Motor neuron (in vitro differentiated cells): ENCODE measurements around the gene RER1. TPM values are rescaled to one million over a fixed set of nuclear protein-coding genes. Genes with fewer than 3 reads are reported as not detected.

Experiments used
- ATAC-seq, 8 experiments: fragments of 200-7000 bp; cut with Tn5 transposase; replicated peaks in 6 of 8; 2 replicates each; pipeline ENCODE4 v1.8.0; 2021; ENCODE audit warnings: mild to moderate bottlenecking in 8 of 8, moderate library complexity in 8 of 8
- H3K27ac ChIP-seq, 2 donors: fragments of 250-450 bp; sonication (Bioruptor Pico); 2 replicates each; pipeline ENCODE4 v1.9.0; 2021; ENCODE audit warnings: antibody characterized with exemption in 2 of 2, mild to moderate bottlenecking in 2 of 2, moderate library complexity in 1 of 2
- H3K4me1 ChIP-seq, 2 donors: fragments of 250-450 bp; sonication (Bioruptor Pico); replicated peaks in 1 of 2; 2 replicates each; pipeline ENCODE4 v1.6.1; 2021; ENCODE audit warnings: antibody characterized with exemption in 2 of 2, mild to moderate bottlenecking in 2 of 2, moderate library complexity in 1 of 2
- H3K4me3 ChIP-seq, 5 donors: fragments of 250-450 bp; sonication (Bioruptor Pico); 2 replicates each; pipeline ENCODE4 v1.9.0; 2021; ENCODE audit warnings: antibody characterized with exemption in 5 of 5, mild to moderate bottlenecking in 5 of 5, moderate library complexity in 4 of 5
- WGBS, 10 experiments: fragments of 450-650 bp; shearing (Covaris generic); methylation state at CpG; one replicate each; pipeline ENCODE4 v1.0.0; 2022; 5-methylcytosine and 5-hydroxymethylcytosine counted together
- in situ Hi-C, 9 experiments: fragments of 400-800 bp; cut with MboI; loops; one replicate each; pipeline ENCODE4 v1.15.0; 2021; ENCODE audit warnings: low sequenced_read_pairs in 9 of 9, low pct_unique_long_range_greater_than_20kb in 2 of 9; ENCODE audit not compliant: unreplicated experiment in 9 of 9
- total RNA-seq, 8 experiments: library from RNA; unstranded; fragments of 300-600 nt; gene quantifications; 2 replicates each; pipeline versions ENCODE4 v1.2.3 to v1.2.4, GENCODE V29; 2022

RER1 gene
- total RNA-seq, 8 experiments from 2014 or later: 57.8 to 165 (median 86.4) TPM

- Histone ChIP-seq H3K27ac (no peak overlapping the region), H3K4me3 (no peak overlapping the region), H3K4me1 (no peaks in the 10 kb centered on the region)
- in situ Hi-C loops: loop anchor here in 5 of 9 experiments (25.0 kb wide), 3 partner anchors 134 to 1034 kb away; partner anchors contain the start of genes HES5 (in 2 of the 5) and PANK4 (in 2 of the 5)
- WGBS, 10 experiments: 83 to 100% (median 92%) methylated on average over 2 to 19 of the region's 19 CpGs; no CpG with 5 or more reads in 2 of the 10 experiments
- ATAC-seq: no peak
Measured at GRCh38 chr1:2403273-2403672, 11.6 kb downstream of the RER1 start.

- WGBS, 10 experiments: 70 to 100% (median 92%) methylated on average over 2 to 25 of the region's 29 CpGs; no CpG with 5 or more reads in 3 of the 10 experiments
- H3K27ac ChIP-seq: no peak overlapping the region
- no peaks in the 10 kb centered on the region for H3K4me1 ChIP-seq
- ATAC-seq: no peak
- in situ Hi-C loops: loop anchor here in 5 of 9 experiments (25.0 kb wide), 3 partner anchors 133 to 1033 kb away; partner anchors contain the start of genes HES5 (in 2 of the 5) and PANK4 (in 2 of the 5)
- H3K4me3 ChIP-seq: no peak overlapping the region
Measured at GRCh38 chr1:2404142-2404889, 12.7 kb downstream of the RER1 start.

DNA sequence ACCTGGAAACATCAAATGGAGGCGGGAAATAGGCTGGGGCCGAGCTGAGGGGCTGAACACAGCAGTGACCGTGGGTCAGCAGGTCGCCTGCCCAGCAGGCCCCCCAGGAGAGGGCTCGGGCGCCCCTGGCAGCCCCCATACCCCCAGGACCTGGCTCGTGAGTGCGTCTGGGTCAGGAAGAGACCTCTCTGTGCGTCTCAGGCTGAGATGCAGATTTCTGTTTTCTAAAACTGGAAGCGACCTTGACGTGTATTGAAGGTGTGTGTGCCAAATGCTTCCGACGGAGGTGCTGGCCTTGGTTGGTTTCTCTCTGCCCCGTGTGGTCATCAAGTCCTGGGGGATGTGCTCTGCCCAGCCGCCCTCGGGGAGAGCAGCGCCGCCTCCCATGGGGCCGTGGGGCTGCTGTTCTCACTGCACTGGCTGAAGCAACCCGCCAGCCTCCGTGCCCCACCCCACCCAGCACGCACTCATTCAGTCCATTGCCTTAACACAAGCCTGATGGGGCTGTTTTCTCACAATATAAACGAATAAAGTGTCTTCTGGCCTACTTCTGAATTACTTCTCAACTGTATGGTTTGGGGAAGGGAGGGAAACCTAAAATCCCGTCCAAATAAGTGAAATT, 13.4 kb downstream of the RER1 start:
- in situ Hi-C loops: loop anchor here in 5 of 9 experiments (25.0 kb wide), 3 partner anchors 132 to 1032 kb away; partner anchors contain the start of genes HES5 (in 2 of the 5) and PANK4 (in 2 of the 5)
- Histone ChIP-seq H3K27ac (no peak overlapping the region), H3K4me3 (no peak overlapping the region), H3K4me1 (no peaks in the 10 kb centered on the region)
- 53 to 100% (median 83%) methylated on average over 1 to 20 of the region's 24 CpGs; no CpG with 5 or more reads in 4 of the 10 experiments for WGBS, 10 experiments
- peak; percentile 8 to 35 (median 22) for ATAC-seq

GRCh38 chr1:2405588-2406295, 14.1 kb downstream of the RER1 start:
- in situ Hi-C loops: loop anchor here in 5 of 9 experiments (25.0 kb wide), 3 partner anchors 132 to 1032 kb away; partner anchors contain the start of genes HES5 (in 2 of the 5) and PANK4 (in 2 of the 5)
- peak in 5 of 8 experiments; percentile 1 to 17 (median 7) for ATAC-seq
- no peak overlapping the region for H3K27ac ChIP-seq
- WGBS, 10 experiments: 53 to 91% (median 81%) methylated on average over 1 to 13 of the region's 28 CpGs; no CpG with 5 or more reads in 3 of the 10 experiments
- no peaks in the 10 kb centered on the region for H3K4me1 ChIP-seq
- no peak overlapping the region for H3K4me3 ChIP-seq

DNA sequence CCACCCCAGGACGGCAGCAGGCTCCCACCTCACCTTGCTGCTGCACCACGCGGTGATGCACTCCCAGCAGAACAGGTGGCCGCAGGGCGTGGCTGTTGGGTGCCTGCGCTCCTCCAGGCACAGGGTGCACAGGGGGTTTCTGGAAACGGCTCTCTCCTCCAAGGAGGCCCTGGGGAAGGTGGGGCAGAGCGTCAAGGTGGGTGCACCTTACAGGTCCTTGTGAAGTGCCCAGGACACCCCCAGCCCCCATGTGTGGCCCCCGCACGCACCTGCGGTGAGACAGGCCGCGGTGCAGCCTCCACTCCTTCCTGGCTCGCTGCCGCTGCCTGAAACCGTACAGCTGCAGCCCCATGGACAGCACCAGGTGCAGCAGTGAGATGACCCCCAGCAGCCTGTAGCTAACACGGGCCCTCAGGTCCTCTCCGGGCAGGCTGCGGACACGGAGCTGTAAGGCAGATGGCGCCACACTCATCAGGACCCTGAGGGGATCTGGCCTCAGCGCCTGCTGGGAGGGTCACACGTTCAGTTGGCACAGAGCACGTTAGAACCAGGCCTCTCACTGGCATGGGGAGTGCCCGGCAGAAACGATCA, 14.9 kb downstream of the RER1 start:
- WGBS, 10 experiments: 73 to 84% (median 79%) methylated on average over 8 to 17 of the region's 26 CpGs; no CpG with 5 or more reads in 7 of the 10 experiments
- peaks cover 4% of the 10 kb centered on the region in 2 donors for H3K4me1 ChIP-seq
- H3K4me3 ChIP-seq: no peak overlapping the region
- peak in 5 of 8 experiments; percentile 9 to 24 (median 17) for ATAC-seq
- no peak overlapping the region for H3K27ac ChIP-seq
- in situ Hi-C loops: loop anchor here in 5 of 9 experiments (25.0 kb wide), 3 partner anchors 131 to 1031 kb away; partner anchors contain the start of genes HES5 (in 2 of the 5) and PANK4 (in 2 of the 5)

GRCh38 chr1:2407166-2407990, 15.7 kb downstream of the RER1 start:
- 76 to 86% (median 80%) methylated on average over 5 to 15 of the region's 25 CpGs; no CpG with 5 or more reads in 5 of the 10 experiments for WGBS, 10 experiments
- peaks cover 5 to 6% of the 10 kb centered on the region in 2 donors for H3K4me1 ChIP-seq
- no peak overlapping the region for H3K4me3 ChIP-seq
- no peak overlapping the region for H3K27ac ChIP-seq
- in situ Hi-C loops: loop anchor here in 5 of 9 experiments (25.0 kb wide), 3 partner anchors 130 to 1030 kb away; partner anchors contain the start of genes HES5 (in 2 of the 5) and PANK4 (in 2 of the 5)
- ATAC-seq: no peak

- Histone ChIP-seq H3K4me1 (peaks cover 5 to 6% of the 10 kb centered on the region in 2 donors), H3K4me3 (no peak overlapping the region), H3K27ac (no peak overlapping the region)
- in situ Hi-C loops: loop anchor here in 5 of 9 experiments (25.0 kb wide), 3 partner anchors 129 to 1029 kb away; partner anchors contain the start of genes HES5 (in 2 of the 5) and PANK4 (in 2 of the 5)
- no peak for ATAC-seq
- 40 to 80% methylated on average over 1 to 3 of the region's 8 CpGs; no CpG with 5 or more reads in 8 of the 10 experiments for WGBS, 10 experiments
Measured at GRCh38 chr1:2407991-2408275, 16.3 kb downstream of the RER1 start.

- Histone ChIP-seq H3K4me1 (peaks cover 10% of the 10 kb centered on the region in 2 donors), H3K4me3 (no peak overlapping the region), H3K27ac (no peak overlapping the region)
- in situ Hi-C loops: loop anchor here in 5 of 9 experiments (25.0 kb wide), 3 partner anchors 129 to 1029 kb away; partner anchors contain the start of genes HES5 (in 2 of the 5) and PANK4 (in 2 of the 5)
- no peak for ATAC-seq
- 73 to 100% (median 88%) methylated on average over 1 to 9 of the region's 24 CpGs; no CpG with 5 or more reads in 4 of the 10 experiments for WGBS, 10 experiments
Measured at GRCh38 chr1:2408456-2408855, 16.8 kb downstream of the RER1 start.

GRCh38 chr1:2408859-2409276, 17.2 kb downstream of the RER1 start:
- no peak for ATAC-seq
- 40 to 91% (median 81%) methylated on average over 1 to 6 of the region's 13 CpGs; no CpG with 5 or more reads in 6 of the 10 experiments for WGBS, 10 experiments
- H3K4me1 ChIP-seq: peaks cover 15% of the 10 kb centered on the region in 2 donors
- in situ Hi-C loops: loop anchor here in 5 of 9 experiments (25.0 kb wide), 3 partner anchors 128 to 1028 kb away; partner anchors contain the start of genes HES5 (in 2 of the 5) and PANK4 (in 2 of the 5)
- H3K4me3 ChIP-seq: no peak overlapping the region
- H3K27ac ChIP-seq: no peak overlapping the region

- no peak overlapping the region for H3K4me3 ChIP-seq
- H3K4me1 ChIP-seq: peaks cover 23% of the 10 kb centered on the region in 2 donors
- in situ Hi-C loops: loop anchor here in 6 of 9 experiments (10.0 to 25.0 kb wide), 5 partner anchors 128 to 1028 kb away; partner anchors contain the start of genes HES5 (in 2 of the 6) and PANK4 (in 2 of the 6)
- no peak overlapping the region for H3K27ac ChIP-seq
- WGBS, 10 experiments: 92 to 100% (median 99%) methylated on average over 1 to 11 of the region's 12 CpGs; no CpG with 5 or more reads in 4 of the 10 experiments
- no peak for ATAC-seq
Measured at GRCh38 chr1:2409745-2410144, 18.1 kb downstream of the RER1 start.
